HL-60/S4 (cell line): ENCODE results near the gene HEXD.

ENCODE experiments used
- in situ Hi-C: fragments of 300-500 bp; cut with MboI; formaldehyde crosslinking; loops from 2 replicates; pipeline ENCODE4 v1.14.3; 2022; ENCODE audit warnings: low sequenced_read_pairs

Gene HEXD

GRCh38 chr17:82486231-82487094, 68.3 kb downstream of the HEXD start:
- in situ Hi-C loops: no loop called here

DNA sequence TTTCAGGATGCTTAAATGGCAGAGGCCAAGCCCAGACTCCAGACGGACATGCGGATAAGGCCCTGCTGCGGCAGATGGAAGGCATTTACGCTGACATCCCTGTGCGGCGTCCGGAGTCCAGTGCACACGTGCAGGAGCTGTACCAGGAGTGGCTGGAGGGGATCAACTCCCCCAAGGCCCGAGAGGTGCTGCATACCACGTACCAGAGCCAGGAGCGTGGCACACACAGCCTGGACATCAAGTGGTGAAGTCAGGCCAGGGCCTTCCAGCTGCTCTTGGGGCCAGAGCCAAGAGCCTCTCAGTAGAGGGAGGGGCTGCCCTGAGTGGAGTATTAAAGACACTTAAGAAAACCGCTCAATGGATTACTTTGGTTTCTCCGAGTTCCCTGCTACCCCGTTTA, 69.8 kb downstream of the HEXD start:
- in situ Hi-C loops: no loop called here

- in situ Hi-C loops: no loop called here
These were observed 71.0 kb downstream of the HEXD start for GRCh38 chr17:82489117-82489516.

DNA sequence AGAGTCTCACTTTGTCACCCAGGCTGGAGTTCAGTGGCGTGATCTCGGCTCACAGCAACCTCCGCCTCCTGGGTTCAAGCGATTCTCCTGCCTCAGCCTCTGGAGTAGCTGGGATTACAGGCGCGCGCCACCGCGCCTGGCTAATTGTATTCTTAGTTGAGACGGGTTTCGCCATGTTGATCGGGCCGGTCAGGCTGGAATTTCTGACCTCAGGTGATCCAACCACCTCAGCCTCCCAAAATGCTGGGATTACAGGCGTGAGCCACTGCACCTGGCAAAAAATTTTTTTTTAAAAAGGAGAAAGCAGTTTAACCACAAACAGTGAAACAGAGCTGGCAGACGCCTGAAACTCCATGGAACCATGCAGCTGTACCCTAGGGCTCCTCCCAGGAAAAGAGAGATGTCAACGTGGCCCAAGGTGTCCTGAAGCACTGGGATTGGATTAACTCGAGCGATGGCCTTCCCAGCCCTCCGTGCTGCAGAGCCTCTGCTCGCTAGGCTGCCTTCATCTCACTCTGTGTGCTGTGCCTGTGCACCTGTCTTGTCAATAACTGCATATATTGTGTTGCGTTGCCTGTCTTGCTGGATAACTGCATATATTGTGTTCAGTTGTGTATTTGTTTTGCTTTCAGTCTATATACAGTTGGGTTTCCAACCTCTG, 71.8 kb downstream of the HEXD start:
- in situ Hi-C loops: no loop called here

DNA sequence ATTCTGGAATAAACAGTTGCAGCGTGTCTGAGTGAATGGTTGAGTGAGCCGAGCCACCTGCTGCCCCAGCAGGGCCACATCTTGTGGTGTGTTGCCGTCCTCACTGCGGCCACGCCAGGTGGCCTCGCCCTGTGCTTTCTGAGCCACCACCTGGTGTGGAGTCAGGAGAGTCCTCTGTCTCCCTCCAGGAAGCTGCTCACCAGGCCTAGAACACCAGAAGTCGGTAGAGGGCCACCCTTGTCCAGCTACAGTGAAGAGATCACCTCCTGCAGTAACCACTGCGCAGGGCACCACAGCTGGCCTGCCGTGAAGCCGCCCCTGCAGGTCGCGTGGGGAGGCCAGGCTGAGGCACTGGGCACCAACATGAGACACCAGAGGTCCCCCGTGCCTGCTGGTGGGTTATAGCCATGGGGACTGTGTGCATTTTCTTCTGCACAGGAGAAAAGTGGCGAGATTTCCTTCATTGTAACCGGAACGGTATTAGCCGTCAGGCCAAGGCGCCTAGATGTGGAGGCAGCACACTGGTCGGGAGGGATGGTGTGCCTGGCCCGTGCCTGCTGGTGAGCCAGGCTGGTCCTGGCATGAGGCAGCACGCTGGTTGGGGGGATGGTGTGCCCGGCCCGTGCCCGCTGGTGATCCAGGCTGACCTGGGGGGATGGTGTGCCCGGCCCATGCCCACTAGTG, 72.5 kb downstream of the HEXD start:
- in situ Hi-C loops: no loop called here

DNA sequence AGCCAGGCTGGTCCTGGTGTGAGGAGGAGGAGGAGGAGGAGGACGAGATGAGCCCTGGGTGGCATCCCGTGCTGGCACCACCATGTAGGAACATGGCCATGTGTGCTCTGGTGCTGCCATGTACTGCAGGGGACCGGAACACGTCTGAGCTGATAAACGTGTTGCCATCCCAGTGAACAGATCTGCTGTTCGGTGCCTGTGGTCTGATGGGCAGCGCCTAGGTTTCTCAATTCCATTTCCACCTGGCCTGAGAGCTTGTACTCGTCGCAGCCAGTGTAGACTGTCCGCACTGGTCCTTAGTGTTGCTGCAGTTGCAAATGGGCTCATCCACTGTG, 73.0 kb downstream of the HEXD start:
- in situ Hi-C loops: no loop called here

GRCh38 chr17:82491533-82491932, 73.4 kb downstream of the HEXD start:
- in situ Hi-C loops: no loop called here
